Activated CD4-positive, alpha-beta T cell treated with anti-CD3 and anti-CD28 coated beads, Interleukin-2, amount 10 ng/mL, durations not matched to agents 7 days and 5 days (primary cell): ENCODE results near the gene PLEK. TPM values are rescaled to one million over a fixed set of nuclear protein-coding genes. Genes with fewer than 3 reads are reported as not detected.
"Not testable (repeated sequence)": the region's sequence is repeated elsewhere in the genome, so short reads cannot be mapped to it uniquely, and the experiment has no call there.

ENCODE experiments used
- CTCF ChIA-PET: fragments of 350-600 bp; sonication (Branson Sonifier 250); formaldehyde crosslinking; loops from one replicate; lab custom pipeline; 2021; ENCODE audit warnings: antibody characterized with exemption; lab: Charles Lee
- POLR2A ChIA-PET: fragments of 350-600 bp; sonication (Branson Sonifier 250); formaldehyde crosslinking; loops from one replicate; lab custom pipeline; 2021; ENCODE audit warnings: antibody characterized with exemption; lab: Charles Lee
- DNase-seq: peaks from one replicate; pipeline ENCODE4 v3.0.0-alpha.2; 2020
- H3K27ac Mint-ChIP-seq: one replicate; pipeline ENCODE4 v1.8.0; 2021; ENCODE audit warnings: mild to moderate bottlenecking, moderate library complexity, mixed read lengths
- H3K27me3 Mint-ChIP-seq: one replicate; pipeline ENCODE4 v1.8.0; 2021; ENCODE audit warnings: mixed read lengths
- H3K36me3 Mint-ChIP-seq: one replicate; pipeline ENCODE4 v1.8.0; 2021; ENCODE audit warnings: low read depth, mixed read lengths
- H3K4me1 Mint-ChIP-seq: one replicate; pipeline ENCODE4 v1.8.0; 2021; ENCODE audit warnings: mixed read lengths
- H3K4me3 Mint-ChIP-seq: one replicate; pipeline ENCODE4 v1.8.0; 2021; ENCODE audit warnings: mild to moderate bottlenecking, moderate library complexity, mixed read lengths
- H3K9me3 Mint-ChIP-seq: one replicate; pipeline ENCODE4 v1.8.0; 2021; ENCODE audit warnings: mixed read lengths
- total RNA-seq, 2 experiments: library from RNA; stranded (reverse); gene quantifications; one replicate each; pipeline ENCODE4 v1.2.3, GENCODE V29; 2021

PLEK gene
- total RNA-seq, 2 experiments from 2014 or later = 0.40 to 0.60 TPM

GRCh38 chr2:68391099-68391498 lies 26.0 kb downstream of the PLEK start:
- H3K36me3 Mint-ChIP-seq = no peaks in the 10 kb centered on the region
- POLR2A ChIA-PET = no interaction called here
- peaks cover 6% of the 10 kb centered on the region for H3K9me3 Mint-ChIP-seq
- no peak overlapping the region for H3K4me3 Mint-ChIP-seq
- H3K27me3 Mint-ChIP-seq = peaks cover 25% of the 10 kb centered on the region
- DNase-seq = no peak
- CTCF ChIA-PET = interaction anchor here (1.3 kb wide), 1 partner anchor 9 kb away, joined by 4 read pairs; no protein-coding TSS in a partner anchor
- H3K27ac Mint-ChIP-seq = no peak overlapping the region
- H3K4me1 Mint-ChIP-seq = peaks cover 27% of the 10 kb centered on the region

- POLR2A ChIA-PET = no interaction called here
- H3K27me3 Mint-ChIP-seq = peaks cover 25% of the 10 kb centered on the region
- no peaks in the 10 kb centered on the region for H3K36me3 Mint-ChIP-seq
- H3K9me3 Mint-ChIP-seq = peaks cover 6% of the 10 kb centered on the region
- CTCF ChIA-PET = interaction anchor here (0.7 kb wide), 1 partner anchor 13 kb away, joined by 3 read pairs; no protein-coding TSS in a partner anchor
- peaks cover 21% of the 10 kb centered on the region for H3K4me1 Mint-ChIP-seq
- H3K27ac Mint-ChIP-seq = no peak overlapping the region
- no peak overlapping the region for H3K4me3 Mint-ChIP-seq
- DNase-seq = no peak
Measured at GRCh38 chr2:68391869-68392268, 26.8 kb downstream of the PLEK start.

GRCh38 chr2:68396093-68396492 lies 31.0 kb downstream of the PLEK start:
- Mint-ChIP-seq H3K27me3 (peaks cover 38% of the 10 kb centered on the region), H3K36me3 (no peaks in the 10 kb centered on the region), H3K9me3 (peaks cover 10% of the 10 kb centered on the region), H3K4me1 (no peaks in the 10 kb centered on the region), H3K27ac (no peak overlapping the region), H3K4me3 (no peak overlapping the region)
- DNase-seq = no peak
- ChIA-PET CTCF (no interaction called here), POLR2A (no interaction called here)

GRCh38 chr2:68397704-68398263 lies 32.7 kb downstream of the PLEK start:
- H3K27ac Mint-ChIP-seq, H3K36me3 Mint-ChIP-seq, DNase-seq, H3K4me1 Mint-ChIP-seq, POLR2A ChIA-PET, H3K4me3 Mint-ChIP-seq: not testable (repeated sequence)
- CTCF ChIA-PET = interaction anchor here (0.6 kb wide), 1 partner anchor 269 kb away, joined by 3 read pairs; no protein-coding TSS in a partner anchor
- Mint-ChIP-seq H3K27me3 (peaks cover 41% of the 10 kb centered on the region), H3K9me3 (peaks cover 14% of the 10 kb centered on the region)

- Mint-ChIP-seq H3K4me3 (no peak overlapping the region), H3K27me3 (peaks cover 50% of the 10 kb centered on the region), H3K4me1 (no peaks in the 10 kb centered on the region), H3K36me3 (no peaks in the 10 kb centered on the region), H3K27ac (no peak overlapping the region), H3K9me3 (peaks cover 13% of the 10 kb centered on the region)
- ChIA-PET CTCF (interaction anchor here (0.6 kb wide), 1 partner anchor 185 kb away, joined by 4 read pairs; no protein-coding TSS in a partner anchor), POLR2A (interaction anchor here (0.6 kb wide), 1 partner anchor 32 kb away, joined by 3 read pairs; no protein-coding TSS in a partner anchor)
- no peak for DNase-seq
Measured at GRCh38 chr2:68403199-68403644, 38.1 kb downstream of the PLEK start.

GRCh38 chr2:68404164-68404563 lies 39.1 kb downstream of the PLEK start:
- Mint-ChIP-seq H3K4me3 (no peak overlapping the region), H3K27ac (no peak overlapping the region), H3K9me3 (peaks cover 15% of the 10 kb centered on the region), H3K36me3 (no peaks in the 10 kb centered on the region), H3K27me3 (peaks cover 49% of the 10 kb centered on the region), H3K4me1 (no peaks in the 10 kb centered on the region)
- ChIA-PET CTCF (no interaction called here), POLR2A (no interaction called here)
- no peak for DNase-seq

- Mint-ChIP-seq H3K4me3 (no peak overlapping the region), H3K36me3 (no peaks in the 10 kb centered on the region), H3K27ac (no peak overlapping the region), H3K27me3 (peaks cover 50% of the 10 kb centered on the region), H3K4me1 (no peaks in the 10 kb centered on the region), H3K9me3 (peaks cover 15% of the 10 kb centered on the region)
- ChIA-PET CTCF (interaction anchor here (0.8 kb wide), 1 partner anchor 13 kb away, joined by 3 read pairs; no protein-coding TSS in a partner anchor), POLR2A (no interaction called here)
- no peak for DNase-seq
Measured at GRCh38 chr2:68404893-68405799, 40.1 kb downstream of the PLEK start.

- Mint-ChIP-seq H3K27me3 (peaks cover 24% of the 10 kb centered on the region), H3K4me3 (no peak overlapping the region), H3K4me1 (peaks cover 3% of the 10 kb centered on the region), H3K9me3 (peaks cover 4% of the 10 kb centered on the region), H3K36me3 (no peaks in the 10 kb centered on the region), H3K27ac (no peak overlapping the region)
- ChIA-PET CTCF (interaction anchor here (0.5 to 0.9 kb wide), 2 partner anchors 30 to 238 kb away, joined by 3 to 4 read pairs; no protein-coding TSS in a partner anchor), POLR2A (no interaction called here)
- no peak for DNase-seq
Measured at GRCh38 chr2:68411397-68412126, 46.5 kb downstream of the PLEK start.

- POLR2A ChIA-PET = no interaction called here
- Mint-ChIP-seq H3K36me3 (no peaks in the 10 kb centered on the region), H3K27ac (no peak overlapping the region), H3K9me3 (peaks cover 4% of the 10 kb centered on the region), H3K27me3 (peaks cover 23% of the 10 kb centered on the region), H3K4me3 (no peak overlapping the region), H3K4me1 (peaks cover 3% of the 10 kb centered on the region)
- CTCF ChIA-PET = interaction anchor here (0.9 kb wide), 1 partner anchor 29 kb away, joined by 4 read pairs; no protein-coding TSS in a partner anchor
- DNase-seq = no peak
Measured at GRCh38 chr2:68412127-68412819, 47.2 kb downstream of the PLEK start.

- H3K4me1 Mint-ChIP-seq = peaks cover 6% of the 10 kb centered on the region
- no peak overlapping the region for H3K4me3 Mint-ChIP-seq
- no peaks in the 10 kb centered on the region for H3K9me3 Mint-ChIP-seq
- H3K27ac Mint-ChIP-seq = no peak overlapping the region
- DNase-seq = no peak
- CTCF ChIA-PET = interaction anchor here (0.6 to 1.6 kb wide), 4 partner anchors 16 to 142 kb away, joined by 3 to 6 read pairs (median 4); no protein-coding TSS in a partner anchor
- H3K27me3 Mint-ChIP-seq = peaks cover 15% of the 10 kb centered on the region
- H3K36me3 Mint-ChIP-seq = no peaks in the 10 kb centered on the region
- POLR2A ChIA-PET = no interaction called here
Measured at GRCh38 chr2:68413466-68413865, 48.4 kb downstream of the PLEK start.

GRCh38 chr2:68414452-68414851 lies 49.4 kb downstream of the PLEK start:
- Mint-ChIP-seq H3K9me3 (no peaks in the 10 kb centered on the region), H3K27me3 (peaks cover 11% of the 10 kb centered on the region), H3K27ac (no peak overlapping the region), H3K4me1 (peaks cover 6% of the 10 kb centered on the region), H3K4me3 (no peak overlapping the region), H3K36me3 (no peaks in the 10 kb centered on the region)
- POLR2A ChIA-PET = no interaction called here
- CTCF ChIA-PET = interaction anchor here (0.8 to 1.6 kb wide), 4 partner anchors 15 to 43 kb away, joined by 3 to 6 read pairs (median 4); no protein-coding TSS in a partner anchor
- DNase-seq = no peak

GRCh38 chr2:68414876-68415275 lies 49.8 kb downstream of the PLEK start:
- peaks cover 12% of the 10 kb centered on the region for H3K27me3 Mint-ChIP-seq
- ChIA-PET POLR2A (no interaction called here), CTCF (interaction anchor here (0.8 to 1.5 kb wide), 3 partner anchors 14 to 43 kb away, joined by 3 to 4 read pairs (median 3); no protein-coding TSS in a partner anchor)
- H3K4me1 Mint-ChIP-seq = peaks cover 6% of the 10 kb centered on the region
- DNase-seq = no peak
- no peaks in the 10 kb centered on the region for H3K36me3 Mint-ChIP-seq
- no peak overlapping the region for H3K4me3 Mint-ChIP-seq
- H3K27ac Mint-ChIP-seq = no peak overlapping the region
- H3K9me3 Mint-ChIP-seq = no peaks in the 10 kb centered on the region
